Forelimb muscle (tissue), 1 donor: Measurements from ENCODE around the gene POLE4. TPM values are rescaled to one million over a fixed set of nuclear protein-coding genes. Genes with fewer than 3 reads are reported as not detected.

Experiments used
- DNase-seq: peaks from one replicate; pipeline ENCODE4 v3.0.0-alpha.2; 2013; ENCODE audit warnings: low read depth
- polyA plus RNA-seq: library from polyadenylated mRNA; unstranded; fragments of 120-200 nt; gene quantifications from one replicate; pipeline ENCODE4 v1.2.1, GENCODE V29; 2013; ENCODE audit not compliant: insufficient read length

Gene POLE4
- polyA plus RNA-seq, 1 donor, result 49.5 TPM

GRCh38 chr2:74939919-74940812, 18.3 kb upstream of the POLE4 start:
- no peak for DNase-seq

GRCh38 chr2:74941284-74941683, 17.2 kb upstream of the POLE4 start:
- no peak for DNase-seq

- DNase-seq, result no peak
Measured at GRCh38 chr2:74942263-74942662, 16.2 kb upstream of the POLE4 start.

DNA sequence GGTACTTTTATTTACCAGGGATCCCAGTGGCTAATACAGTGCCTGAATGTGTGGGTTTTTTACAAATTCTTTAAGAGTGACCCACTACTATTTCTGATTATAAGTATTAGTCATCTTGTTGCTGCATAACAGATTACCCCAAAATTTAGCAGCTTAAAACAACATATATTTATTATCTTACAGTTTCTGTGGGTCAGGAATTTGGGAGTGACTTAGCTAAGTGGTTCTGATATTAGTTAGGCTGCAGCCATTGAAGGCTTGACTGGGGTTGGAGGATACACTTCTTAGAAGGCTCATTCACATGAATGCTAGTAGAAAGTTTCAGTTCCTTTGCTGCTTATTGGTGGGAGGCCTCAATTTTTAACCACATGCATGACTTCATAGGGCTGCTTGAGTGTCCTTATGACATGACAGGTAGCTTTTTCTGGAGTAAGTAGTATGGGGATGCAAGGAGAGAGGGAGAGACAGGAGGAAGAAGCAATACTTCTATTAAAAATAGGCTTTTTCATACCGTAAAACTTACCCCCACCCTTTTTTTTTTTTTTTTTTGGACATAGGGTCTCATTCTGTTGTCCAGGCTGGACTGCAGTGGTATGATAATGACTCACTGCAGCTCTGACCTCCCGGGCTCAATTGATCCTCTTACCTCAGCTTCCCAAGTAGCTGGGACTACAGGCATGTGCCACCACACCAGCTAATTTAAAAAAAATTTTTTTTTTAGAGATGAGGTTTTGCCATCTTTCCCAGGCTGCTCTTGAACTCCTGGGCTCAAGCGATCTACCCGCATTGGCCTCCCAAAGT, 13.3 kb upstream of the POLE4 start:
- DNase-seq, result no peak

- no peak for DNase-seq
Measured at GRCh38 chr2:74945788-74946331, 12.6 kb upstream of the POLE4 start.

- DNase-seq, result no peak
Measured at GRCh38 chr2:74947703-74948102, 10.7 kb upstream of the POLE4 start.

DNA sequence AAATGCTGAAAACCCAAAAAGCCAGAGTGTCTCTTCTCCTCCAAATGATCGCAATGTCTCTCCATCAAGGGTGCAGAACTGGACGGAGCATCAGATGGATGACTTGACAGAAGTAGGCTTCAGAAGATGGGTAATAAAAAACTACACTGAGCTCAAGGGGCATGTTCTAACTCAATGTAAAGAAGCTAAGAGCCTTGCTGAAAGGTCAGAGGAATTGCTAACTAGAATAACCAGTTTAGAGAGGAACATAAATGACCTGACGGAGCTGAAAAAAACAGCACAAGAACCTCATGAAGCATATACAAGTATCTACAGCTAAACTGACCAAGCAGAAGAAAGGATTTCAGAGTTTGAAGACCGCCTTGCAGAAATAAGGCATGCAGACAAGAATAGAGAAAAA, 9.7 kb upstream of the POLE4 start:
- no peak for DNase-seq

GRCh38 chr2:74951211-74951754, 7.2 kb upstream of the POLE4 start:
- DNase-seq, result no peak

GRCh38 chr2:74952575-74952974, 5.9 kb upstream of the POLE4 start:
- no peak for DNase-seq

DNA sequence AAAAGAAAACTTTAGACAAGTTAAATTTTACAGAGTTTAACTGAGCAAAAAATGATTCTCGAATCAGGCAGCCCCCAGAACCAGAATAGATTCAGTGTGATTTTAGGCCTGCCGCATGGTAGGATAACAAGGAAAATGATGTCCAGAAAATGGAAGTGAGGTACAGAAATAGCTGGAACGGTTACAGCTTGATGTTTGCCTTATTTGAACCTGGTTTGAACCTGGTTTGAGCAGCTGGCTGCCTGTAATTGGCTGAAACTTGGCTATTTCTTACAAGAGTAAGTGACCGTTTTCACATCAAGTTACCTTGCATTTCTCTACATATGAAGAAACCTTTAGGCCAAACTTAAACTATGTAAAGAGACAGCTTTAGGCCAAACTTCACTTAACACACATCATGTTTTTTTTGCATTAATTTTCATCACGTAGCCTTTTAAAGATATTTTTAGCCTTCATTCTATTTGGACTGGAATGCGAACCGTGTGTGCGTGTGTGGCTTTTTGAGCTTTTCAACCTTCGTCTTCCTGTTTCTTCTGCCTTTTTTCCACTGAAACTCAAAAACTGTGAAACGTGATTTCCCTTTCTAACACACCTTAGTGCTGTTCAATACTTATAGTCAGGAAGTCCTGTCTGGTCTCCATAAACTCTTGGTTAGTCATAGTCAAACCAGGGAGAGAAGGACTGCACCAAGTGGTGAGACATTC, 4.5 kb upstream of the POLE4 start:
- no peak for DNase-seq

GRCh38 chr2:74954500-74954874, 4.0 kb upstream of the POLE4 start:
- no peak for DNase-seq

- no peak for DNase-seq
Measured at GRCh38 chr2:74957886-74958273, 563 bp upstream of the POLE4 start.

GRCh38 chr2:74959106-74959751, 786 bp downstream of the POLE4 start:
- DNase-seq, result no peak

GRCh38 chr2:74966887-74967286, 8.4 kb downstream of the POLE4 start:
- DNase-seq, result no peak

- DNase-seq, result no peak
Measured at GRCh38 chr2:74975016-74975415, 16.6 kb downstream of the POLE4 start.

DNA sequence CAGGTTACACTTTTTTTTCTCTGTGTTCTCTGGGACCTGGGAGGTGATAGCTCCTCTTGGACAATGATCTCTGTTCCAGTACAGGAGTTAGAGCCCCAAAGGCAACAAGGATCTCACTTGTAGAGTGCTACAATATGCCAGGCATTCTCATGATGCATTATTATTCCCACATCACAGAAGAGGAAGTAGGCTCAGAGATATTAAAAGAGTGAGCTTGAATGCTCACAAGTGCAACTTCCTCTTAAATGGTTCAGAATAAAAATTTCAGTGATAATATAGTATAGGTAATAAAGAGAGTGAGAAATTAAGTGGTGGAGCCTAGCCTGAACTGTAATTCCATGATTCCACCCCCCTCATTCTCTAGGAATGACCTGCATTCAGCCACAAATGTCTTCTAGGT, 21.4 kb downstream of the POLE4 start:
- DNase-seq, result no peak

DNA sequence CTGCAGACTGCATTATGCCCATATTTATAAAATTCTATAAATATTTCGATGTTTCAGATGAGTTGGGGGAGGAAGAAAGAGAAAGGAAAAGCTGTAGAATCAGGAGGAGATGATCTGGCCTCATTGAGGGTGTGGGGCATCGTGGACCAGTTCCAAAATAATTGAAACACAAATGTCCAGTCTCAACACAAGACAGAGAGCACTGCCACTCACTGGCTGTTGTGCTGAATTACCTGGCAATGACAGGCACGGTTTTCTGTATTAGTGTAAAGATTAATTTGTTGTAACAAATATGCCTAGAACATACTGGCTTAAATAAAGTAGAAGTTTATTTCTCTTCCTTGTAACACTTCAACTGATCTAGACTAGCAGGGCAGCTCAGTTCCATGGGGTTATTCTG, 24.1 kb downstream of the POLE4 start:
- no peak for DNase-seq

DNA sequence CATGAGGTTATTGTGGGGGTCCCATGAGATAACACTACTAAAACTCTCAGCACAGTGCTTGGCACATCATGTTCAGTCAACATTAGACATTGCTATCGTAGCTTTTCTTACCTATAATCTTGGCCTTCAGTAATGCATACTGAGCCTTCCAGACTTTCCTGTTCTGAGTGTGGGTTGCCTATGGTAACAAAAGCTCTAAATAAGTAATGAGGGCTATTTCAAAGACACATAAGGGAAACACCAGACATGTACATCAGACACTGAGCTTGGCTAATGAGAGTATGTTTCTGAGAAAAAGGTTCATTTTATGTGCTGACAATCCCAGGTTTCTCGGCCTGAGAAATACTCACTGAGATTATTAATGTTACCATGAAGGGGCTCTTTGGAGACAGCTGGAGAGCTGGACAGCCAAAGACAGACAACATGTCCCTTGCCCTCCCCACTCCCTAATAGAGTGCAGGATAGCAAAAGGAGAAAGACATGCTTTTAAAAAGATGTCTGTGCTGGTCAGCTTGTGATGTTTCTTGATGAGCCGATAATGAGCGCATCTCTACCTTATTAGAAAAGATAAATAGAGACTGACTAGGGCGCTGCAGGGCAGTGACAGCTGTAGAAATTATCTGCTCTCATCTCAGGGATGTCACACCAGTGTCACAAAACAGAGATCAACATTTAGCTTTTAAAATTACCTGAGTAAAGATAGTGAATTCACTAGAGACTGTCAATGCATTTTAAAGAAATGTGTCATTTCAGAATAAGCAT, 25.4 kb downstream of the POLE4 start:
- no peak for DNase-seq

GRCh38 chr2:74984947-74985637, 26.6 kb downstream of the POLE4 start:
- no peak for DNase-seq
